B cell (primary cell): ENCODE data around the gene PHACTR3. TPM values are rescaled to one million over a fixed set of nuclear protein-coding genes. Genes with fewer than 3 reads are reported as not detected.

ENCODE experiments used
- ATAC-seq: fragments of 200-7000 bp; cut with Tn5 transposase; one replicate; pipeline ENCODE4 v1.10.0; 2021; ENCODE audit warnings: low read depth, mild to moderate bottlenecking, moderate number of reproducible peaks, moderate library complexity
- CTCF ChIA-PET: fragments of 350-600 bp; sonication (Branson Sonifier 250); formaldehyde crosslinking; loops from one replicate; lab custom pipeline; 2021; ENCODE audit warnings: antibody characterized with exemption, inconsistent platforms; lab: Charles Lee
- POLR2A ChIA-PET: fragments of 350-600 bp; sonication (Branson Sonifier 250); formaldehyde crosslinking; loops from one replicate; lab custom pipeline; 2021; ENCODE audit warnings: antibody characterized with exemption; lab: Charles Lee
- DNase-seq: peaks from one replicate; pipeline ENCODE4 v3.0.0; 2013
- H2AFZ ChIP-seq: 2 replicates; pipeline ENCODE4 v1.6.1; 2012; ENCODE audit warnings: mild to moderate bottlenecking, low read depth, low read length; ENCODE audit not compliant: insufficient read depth, poor library complexity, severe bottlenecking
- H3K27ac ChIP-seq, 2 donors: 1 replicate in 1 of 2; 2 replicates in 1 of 2; pipeline ENCODE4 v1.5.1; 2012 to 2013; ENCODE audit warnings: low read length in 2 of 2, mild to moderate bottlenecking in 2 of 2, moderate library complexity in 1 of 2
- H3K27me3 ChIP-seq, 4 experiments: fragments of 200-600 bp in 1 of 4; sonication (generic) in 1 of 4; replicated peaks in 1 of 4; 1 replicate in 2 of 4; 2 replicates in 2 of 4; pipeline versions ENCODE4 v1.6.1 to v1.7.0; 2013 to 2016; ENCODE audit warnings: low read length in 3 of 4, mild to moderate bottlenecking in 2 of 4, mixed read lengths in 1 of 4, moderate library complexity in 1 of 4; ENCODE audit not compliant: insufficient read depth in 4 of 4, control insufficient read depth in 3 of 4; ENCODE audit errors: control extremely low read depth in 1 of 4
- H3K36me3 ChIP-seq, 2 experiments: replicated peaks in 1 of 2; 1 replicate in 1 of 2; 2 replicates in 1 of 2; pipeline versions ENCODE4 v1.6.1 to v1.7.1; 2013; ENCODE audit warnings: low read length in 1 of 2; ENCODE audit not compliant: insufficient read depth in 2 of 2, control insufficient read depth in 1 of 2; ENCODE audit errors: control extremely low read depth in 1 of 2, extremely low read depth in 1 of 2
- H3K4me1 ChIP-seq, 2 donors: fragments of 200-600 bp in 1 of 2; sonication (generic) in 1 of 2; 1 replicate in 1 of 2; 2 replicates in 1 of 2; pipeline versions ENCODE4 v1.5.1 to v1.6.1; 2013 to 2017; ENCODE audit warnings: low read length in 2 of 2; ENCODE audit not compliant: control insufficient read depth in 2 of 2, insufficient read depth in 2 of 2
- H3K4me2 ChIP-seq: replicated peaks from 2 replicates; pipeline ENCODE3; 2012; ENCODE audit warnings: mild to moderate bottlenecking, low read depth, low read length; ENCODE audit not compliant: poor library complexity, severe bottlenecking
- H3K4me3 ChIP-seq, 5 experiments: fragments of 200-600 bp in 1 of 5; sonication (generic) in 1 of 5; 1 replicate in 3 of 5; 2 replicates in 2 of 5; pipeline versions ENCODE4 v1.5.1 to v1.7.0; 2011 to 2016; ENCODE audit warnings: low read length in 4 of 5, mild to moderate bottlenecking in 4 of 5, low read depth in 2 of 5, control low read depth in 1 of 5, moderate library complexity in 1 of 5; ENCODE audit not compliant: insufficient read depth in 1 of 5; ENCODE audit errors: control extremely low read depth in 1 of 5, extremely low read depth in 1 of 5
- H3K79me2 ChIP-seq: fragments of 200-600 bp; sonication (generic); one replicate; pipeline ENCODE4 v1.6.0; 2016; ENCODE audit warnings: low read length; ENCODE audit not compliant: control insufficient read depth, insufficient read depth
- H3K9ac ChIP-seq: fragments of 200-600 bp; sonication (generic); 2 replicates; pipeline ENCODE4 v1.6.1; 2017; ENCODE audit warnings: mild to moderate bottlenecking, low read length, moderate library complexity
- H3K9me3 ChIP-seq, 3 donors: one replicate each; pipeline versions ENCODE4 v1.6.1 to v1.7.1; 2013; ENCODE audit warnings: low read length in 2 of 3; ENCODE audit not compliant: control insufficient read depth in 2 of 3, insufficient read depth in 1 of 3; ENCODE audit errors: control extremely low read depth in 1 of 3
- H4K20me1 ChIP-seq: 2 replicates; pipeline ENCODE4 v1.6.0; 2012; ENCODE audit warnings: mild to moderate bottlenecking, low read length; ENCODE audit not compliant: insufficient read depth, control insufficient read depth, poor library complexity, severe bottlenecking
- H3K27ac Mint-ChIP-seq: one replicate; pipeline ENCODE4 v1.8.0; 2021; ENCODE audit warnings: mixed read lengths
- H3K27me3 Mint-ChIP-seq: one replicate; pipeline ENCODE4 v1.8.0; 2021; ENCODE audit warnings: mixed read lengths
- H3K4me1 Mint-ChIP-seq: one replicate; pipeline ENCODE4 v1.8.0; 2021; ENCODE audit warnings: mixed read lengths
- H3K4me3 Mint-ChIP-seq: one replicate; pipeline ENCODE4 v1.8.0; 2021; ENCODE audit warnings: mixed read lengths
- H3K9me3 Mint-ChIP-seq: one replicate; pipeline ENCODE4 v1.8.0; 2022; ENCODE audit warnings: mixed read lengths; ENCODE audit not compliant: insufficient read depth
- EZH2 ChIP-seq: IDR thresholded peaks from 2 replicates; pipeline ENCODE4 v1.6.1; 2012; ENCODE audit warnings: borderline replicate concordance, low read depth, mild to moderate bottlenecking, moderate library complexity, low read length; ENCODE audit not compliant: insufficient read depth, poor library complexity, severe bottlenecking
- WGBS: methylation state at CpG from one replicate; pipeline ENCODE4 v1.1.5; 2013; ENCODE audit warnings: missing lambda C conversion rate; ENCODE audit not compliant: insufficient coverage; 5-methylcytosine and 5-hydroxymethylcytosine counted together
- intact Hi-C: fragments of 100-400 bp; cut with micrococcal nuclease; formaldehyde crosslinking; loops from one replicate; pipeline ENCODE4 v1.10.0; 2022
- polyA plus RNA-seq: library from polyadenylated mRNA; depleted of rRNA; stranded (reverse); fragments of >200 nt; gene quantifications from 2 replicates; pipeline ENCODE4 v1.2.3, GENCODE V29; 2012
- total RNA-seq, 2 donors: library from RNA; stranded (reverse); fragments of 120-200 nt in 1 of 2; gene quantifications; 1 replicate in 1 of 2; 2 replicates in 1 of 2; pipeline versions ENCODE4 v1.2.3 to v1.2.4, GENCODE V29; 2013 to 2022
- TF ChIP-seq, protein P1 (sequence below): fragments of 200-600 bp; IDR thresholded peaks from one replicate; pipeline ENCODE4 v1.8.0; 2022; ENCODE audit warnings: antibody characterized with exemption, mild to moderate bottlenecking

The PHACTR3 gene
- total and polyA plus RNA-seq, 2 donors (not counting 1 experiment from before 2014, with no cell fraction given): not detected

DNA sequence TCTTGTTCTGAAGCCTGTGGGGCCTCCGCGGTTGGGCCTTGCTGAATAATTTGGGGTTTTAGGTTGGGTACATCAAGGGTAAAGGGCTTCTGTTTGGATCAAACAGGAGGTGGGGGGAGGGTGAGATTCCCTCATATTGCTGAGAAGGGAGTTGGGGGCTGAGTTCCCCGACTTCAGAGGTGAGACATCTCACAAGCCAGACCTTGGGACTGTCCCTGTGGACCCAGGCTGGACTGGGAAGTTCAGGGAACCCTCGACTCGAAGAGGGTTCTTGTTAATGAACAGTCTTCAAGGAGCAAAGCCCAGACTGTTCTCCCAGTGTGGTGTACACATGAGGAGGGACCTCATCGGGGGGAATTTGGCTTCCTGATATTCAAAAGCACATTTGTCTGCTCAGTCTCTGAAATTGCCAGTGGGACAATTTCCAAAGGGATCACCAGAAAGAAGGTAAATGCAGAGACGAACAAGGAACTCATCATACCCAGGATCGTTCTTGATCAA, 210.6 kb downstream of the PHACTR3 start:
- no peak for DNase-seq
- TF ChIP-seq EZH2: no peak
- TF ChIP-seq, protein P1, sequence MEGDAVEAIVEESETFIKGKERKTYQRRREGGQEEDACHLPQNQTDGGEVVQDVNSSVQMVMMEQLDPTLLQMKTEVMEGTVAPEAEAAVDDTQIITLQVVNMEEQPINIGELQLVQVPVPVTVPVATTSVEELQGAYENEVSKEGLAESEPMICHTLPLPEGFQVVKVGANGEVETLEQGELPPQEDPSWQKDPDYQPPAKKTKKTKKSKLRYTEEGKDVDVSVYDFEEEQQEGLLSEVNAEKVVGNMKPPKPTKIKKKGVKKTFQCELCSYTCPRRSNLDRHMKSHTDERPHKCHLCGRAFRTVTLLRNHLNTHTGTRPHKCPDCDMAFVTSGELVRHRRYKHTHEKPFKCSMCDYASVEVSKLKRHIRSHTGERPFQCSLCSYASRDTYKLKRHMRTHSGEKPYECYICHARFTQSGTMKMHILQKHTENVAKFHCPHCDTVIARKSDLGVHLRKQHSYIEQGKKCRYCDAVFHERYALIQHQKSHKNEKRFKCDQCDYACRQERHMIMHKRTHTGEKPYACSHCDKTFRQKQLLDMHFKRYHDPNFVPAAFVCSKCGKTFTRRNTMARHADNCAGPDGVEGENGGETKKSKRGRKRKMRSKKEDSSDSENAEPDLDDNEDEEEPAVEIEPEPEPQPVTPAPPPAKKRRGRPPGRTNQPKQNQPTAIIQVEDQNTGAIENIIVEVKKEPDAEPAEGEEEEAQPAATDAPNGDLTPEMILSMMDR: no peak
- Histone ChIP-seq H3K79me2 (no peaks in the 10 kb centered on the region), H3K9ac (no peak overlapping the region), H3K27ac (no peak overlapping the region), H4K20me1 (no peaks in the 10 kb centered on the region), H3K4me2 (no peak overlapping the region), H3K4me1 (no peaks in the 10 kb centered on the region), H3K27me3 (no peaks in the 10 kb centered on the region), H3K36me3 (no peaks in the 10 kb centered on the region), H2AFZ (no peak overlapping the region), H3K9me3 (no peaks in the 10 kb centered on the region), H3K4me3 (no peak overlapping the region)
- ChIA-PET POLR2A (no interaction called here), CTCF (no interaction called here)
- intact Hi-C loops: no loop called here
- WGBS: 85% methylated on average over 8 of the region's 8 CpGs
- no peak overlapping the region for H3K4me3 Mint-ChIP-seq
- H3K4me1 Mint-ChIP-seq: no peaks in the 10 kb centered on the region
- H3K27me3 Mint-ChIP-seq: no peaks in the 10 kb centered on the region
- no peak for ATAC-seq
- no peaks in the 10 kb centered on the region for H3K9me3 Mint-ChIP-seq
- H3K27ac Mint-ChIP-seq: no peak overlapping the region

DNA sequence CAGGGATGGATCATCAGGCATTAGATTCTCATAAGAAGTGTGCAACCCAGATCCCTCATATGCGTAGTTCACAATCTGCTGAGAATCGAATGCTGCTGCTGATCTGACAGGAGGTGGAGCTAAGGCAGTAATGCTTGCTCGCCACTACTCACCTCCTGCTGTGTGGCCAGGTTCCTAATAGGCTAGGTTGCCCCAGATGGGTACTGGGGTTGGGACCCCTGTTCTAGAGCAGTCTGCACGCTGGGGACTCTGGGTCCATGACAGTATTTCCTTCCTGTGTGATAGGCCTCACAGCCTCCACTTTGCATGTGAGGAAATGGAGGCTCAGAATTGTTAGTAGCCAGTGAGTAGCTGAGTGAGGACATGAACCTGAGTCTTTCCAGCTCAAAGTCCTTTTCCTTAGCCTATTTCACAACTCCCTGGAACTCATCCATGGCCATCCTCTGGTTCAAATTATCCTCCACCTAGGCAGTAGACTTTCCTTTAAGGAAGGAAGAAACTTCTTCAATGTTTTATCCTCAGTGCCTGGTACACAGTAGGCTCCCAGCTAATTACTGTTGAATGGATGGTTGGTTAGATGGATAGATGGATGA, 211.9 kb downstream of the PHACTR3 start:
- peaks cover 0 to 2% (median 0%) of the 10 kb centered on the region in 4 experiments for H3K27me3 ChIP-seq
- no peak overlapping the region for H2AFZ ChIP-seq
- no peak overlapping the region for H3K4me3 Mint-ChIP-seq
- DNase-seq (no peak), ATAC-seq (no peak)
- 98% methylated on average over 3 of the region's 4 CpGs for WGBS
- ChIA-PET POLR2A (no interaction called here), CTCF (no interaction called here)
- H3K9ac ChIP-seq: no peak overlapping the region
- H3K4me1 Mint-ChIP-seq: no peaks in the 10 kb centered on the region
- H3K4me3 ChIP-seq: no peak overlapping the region
- no peaks in the 10 kb centered on the region for H3K79me2 ChIP-seq
- no peak overlapping the region for H3K4me2 ChIP-seq
- H3K27ac ChIP-seq: no peak overlapping the region
- H3K36me3 ChIP-seq: no peaks in the 10 kb centered on the region
- intact Hi-C loops: no loop called here
- peaks cover 2% of the 10 kb centered on the region for H3K27me3 Mint-ChIP-seq
- no peaks in the 10 kb centered on the region for H3K4me1 ChIP-seq
- TF ChIP-seq, protein P1: no peak
- no peak for TF ChIP-seq EZH2
- H3K9me3 ChIP-seq: no peaks in the 10 kb centered on the region
- H4K20me1 ChIP-seq: no peaks in the 10 kb centered on the region
- no peak overlapping the region for H3K27ac Mint-ChIP-seq
- no peaks in the 10 kb centered on the region for H3K9me3 Mint-ChIP-seq
